GM21360 (cell line): ENCODE data around the gene DLEC1.
"Not testable (repeated sequence)": the region's sequence is repeated elsewhere in the genome, so short reads cannot be mapped to it uniquely, and the experiment has no call there.

ENCODE experiments used
- ATAC-seq: cut with Tn5 transposase; IDR thresholded peaks from one replicate; pipeline ENCODE4 v1.9.1; 2021; ENCODE audit warnings: mild to moderate bottlenecking, moderate library complexity; ENCODE audit not compliant: unreplicated experiment

DLEC1 gene

DNA sequence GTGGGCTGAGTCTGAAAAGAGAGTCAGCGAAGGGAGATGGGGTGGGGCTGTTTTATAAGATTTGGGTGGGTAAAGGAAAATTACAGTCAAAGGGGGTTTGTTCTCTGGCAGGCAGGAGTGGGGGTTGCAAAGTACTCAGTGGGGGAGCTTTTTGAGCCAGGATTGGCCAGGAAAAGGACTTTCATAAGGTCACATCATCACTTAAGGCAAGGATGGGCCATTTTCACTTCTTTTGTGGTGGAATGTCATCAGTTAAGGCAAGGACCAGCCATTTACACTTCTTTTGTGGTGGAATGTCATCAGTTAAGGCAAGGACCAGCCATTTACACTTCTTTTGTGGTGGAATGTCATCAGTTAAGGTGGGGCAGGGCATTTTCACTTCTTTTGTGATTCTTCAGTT is 44.2 kb downstream of the DLEC1 start:
- ATAC-seq: not testable (repeated sequence)

GRCh38 chr3:38083871-38084333 is 44.9 kb downstream of the DLEC1 start:
- no peak for ATAC-seq

- no peak for ATAC-seq
Measured at GRCh38 chr3:38084334-38085310, 45.6 kb downstream of the DLEC1 start.

DNA sequence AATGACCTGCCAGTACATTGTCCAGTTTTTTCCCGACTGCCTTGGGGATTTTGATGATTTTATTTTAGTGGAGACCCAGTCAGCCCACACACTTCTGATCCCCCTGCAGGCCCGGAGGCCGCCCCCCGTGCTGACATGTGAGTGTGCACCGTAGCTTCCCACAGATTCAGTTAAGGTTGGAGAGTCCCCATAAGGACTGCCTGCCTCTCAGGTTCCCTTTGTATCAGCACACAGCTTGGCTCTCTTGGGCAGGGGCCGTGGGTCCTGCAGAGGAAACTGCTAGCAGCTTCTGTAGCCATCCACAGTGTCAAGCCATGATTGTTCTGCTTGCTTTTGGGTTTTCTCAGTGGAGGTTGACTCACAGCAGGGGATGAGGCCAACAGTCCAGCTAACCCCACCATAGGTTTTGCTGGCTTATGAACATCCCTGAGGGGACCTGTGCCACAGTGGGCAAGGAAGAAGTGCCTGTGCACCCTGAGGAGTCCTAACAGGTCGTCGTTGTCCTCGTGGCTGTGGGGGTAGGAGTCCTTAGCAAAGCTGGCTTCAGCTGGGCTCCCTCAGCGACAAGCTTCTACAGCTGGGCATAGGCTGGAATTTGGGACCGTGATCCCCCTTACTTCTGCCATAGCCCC is 46.4 kb downstream of the DLEC1 start:
- no peak for ATAC-seq

DNA sequence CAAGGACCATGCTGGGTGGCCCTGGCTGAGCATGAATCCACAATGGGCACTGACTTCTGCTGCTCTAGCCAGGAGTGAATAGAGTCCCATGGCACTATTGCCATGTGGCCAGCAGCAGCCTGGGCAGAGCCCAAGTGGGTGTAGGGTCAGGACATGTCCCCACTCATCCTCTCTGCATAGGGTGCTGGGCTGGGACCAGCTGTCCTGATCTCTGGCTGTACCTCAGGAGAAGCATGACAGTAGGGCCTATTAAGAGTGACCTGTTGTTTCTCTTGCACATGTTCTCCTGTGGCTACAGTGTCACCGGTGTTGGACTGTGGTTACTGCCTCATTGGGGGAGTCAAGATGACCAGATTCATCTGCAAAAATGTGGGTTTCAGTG is 46.9 kb downstream of the DLEC1 start:
- ATAC-seq: no peak

- no peak for ATAC-seq
Measured at GRCh38 chr3:38086496-38086895, 47.5 kb downstream of the DLEC1 start.

DNA sequence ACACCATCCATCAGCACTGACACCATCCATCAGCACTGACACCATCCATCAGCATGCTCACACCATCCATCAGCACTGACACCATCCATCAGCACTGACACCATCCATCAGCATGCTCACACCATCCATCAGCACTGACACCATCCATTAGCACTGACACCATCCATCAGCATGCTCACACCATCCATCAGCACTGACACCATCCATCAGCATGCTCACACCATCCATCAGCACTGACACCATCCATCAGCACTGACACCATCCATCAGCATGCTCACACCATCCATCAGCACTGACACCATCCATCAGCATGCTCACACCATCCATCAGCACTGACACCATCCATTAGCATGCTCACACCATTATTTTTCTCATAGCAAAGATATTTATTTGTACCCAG is 48.3 kb downstream of the DLEC1 start:
- ATAC-seq: not testable (repeated sequence)

GRCh38 chr3:38088126-38089078 is 49.4 kb downstream of the DLEC1 start:
- ATAC-seq: no peak

DNA sequence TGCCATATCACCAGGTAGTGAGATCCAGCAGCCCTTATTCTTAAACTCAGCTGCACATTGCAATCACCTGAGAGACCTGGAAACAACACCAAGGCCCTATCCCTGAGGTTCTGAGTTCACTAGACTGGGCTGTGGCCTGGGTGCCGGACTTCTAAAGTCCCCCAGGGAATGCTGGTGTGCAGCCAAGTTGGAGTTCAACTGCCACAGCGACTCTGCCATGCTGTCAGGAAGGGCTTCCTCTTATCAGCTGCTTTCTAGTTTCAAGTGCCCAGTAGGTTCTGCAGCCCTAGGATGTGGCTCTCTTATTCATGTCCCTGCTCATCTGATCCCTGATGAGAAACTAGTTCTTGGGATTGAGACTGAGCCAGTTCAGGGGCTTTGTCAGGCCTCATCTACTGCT is 50.2 kb downstream of the DLEC1 start:
- no peak for ATAC-seq

- no peak for ATAC-seq
Measured at GRCh38 chr3:38090453-38090852, 51.4 kb downstream of the DLEC1 start.

DNA sequence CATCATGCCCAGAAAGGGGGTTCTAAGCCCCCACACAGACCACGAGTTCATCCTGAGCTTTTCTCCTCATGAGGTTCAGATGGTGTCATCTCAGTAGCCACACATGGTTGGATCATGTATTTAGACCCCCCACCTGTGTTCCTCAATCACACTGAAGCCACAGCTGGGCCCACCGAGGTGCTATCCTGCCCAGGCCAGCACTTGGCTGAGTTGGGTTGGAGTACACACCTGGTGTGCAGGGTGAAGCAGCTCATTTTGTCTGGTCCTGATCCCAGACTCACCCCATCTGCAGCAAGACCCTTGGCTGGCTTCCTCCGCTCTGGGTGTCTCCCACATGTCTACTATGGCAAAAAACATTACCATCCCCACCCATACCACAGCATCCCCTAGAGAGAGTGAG is 56.0 kb downstream of the DLEC1 start:
- ATAC-seq: no peak

- no peak for ATAC-seq
Measured at GRCh38 chr3:38095669-38096483, 56.9 kb downstream of the DLEC1 start.

- ATAC-seq: no peak
Measured at GRCh38 chr3:38097446-38098375, 58.7 kb downstream of the DLEC1 start.

DNA sequence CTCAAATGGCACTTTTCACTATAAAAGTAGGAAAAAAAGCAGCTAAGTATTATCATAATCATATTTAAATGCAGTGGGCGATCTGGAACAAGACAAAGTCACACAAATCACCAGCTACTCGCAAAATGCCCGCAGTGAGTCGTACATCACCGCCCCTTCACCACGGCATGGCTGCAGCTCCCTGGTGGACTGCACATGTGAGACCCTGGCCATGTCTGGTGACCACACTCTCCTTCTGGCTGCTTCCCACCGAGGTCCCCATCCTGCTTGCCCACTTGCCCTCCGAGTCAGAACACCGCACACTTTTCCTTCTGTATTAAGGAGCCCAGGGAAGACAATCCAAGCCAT is 59.3 kb downstream of the DLEC1 start:
- no peak for ATAC-seq

DNA sequence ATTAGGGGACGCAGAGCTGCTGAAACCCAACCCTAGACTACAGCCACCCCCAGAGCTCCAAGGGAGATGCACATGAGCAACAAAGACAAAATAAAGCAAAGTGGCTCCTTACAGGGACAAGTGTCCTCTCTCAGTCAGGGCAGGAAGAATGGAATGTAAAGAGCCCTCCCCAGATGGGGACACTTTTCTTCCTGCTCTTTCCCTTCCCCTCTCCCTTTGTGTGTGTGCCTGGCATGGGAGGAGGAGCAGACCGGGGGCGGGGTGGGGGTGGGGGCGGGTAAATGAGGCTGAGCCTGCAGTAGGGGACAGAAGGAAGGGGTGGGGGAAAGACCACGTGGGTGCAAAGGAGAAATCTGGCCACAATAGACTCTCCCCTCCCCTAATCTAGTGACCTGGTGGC is 60.5 kb downstream of the DLEC1 start:
- no peak for ATAC-seq

DNA sequence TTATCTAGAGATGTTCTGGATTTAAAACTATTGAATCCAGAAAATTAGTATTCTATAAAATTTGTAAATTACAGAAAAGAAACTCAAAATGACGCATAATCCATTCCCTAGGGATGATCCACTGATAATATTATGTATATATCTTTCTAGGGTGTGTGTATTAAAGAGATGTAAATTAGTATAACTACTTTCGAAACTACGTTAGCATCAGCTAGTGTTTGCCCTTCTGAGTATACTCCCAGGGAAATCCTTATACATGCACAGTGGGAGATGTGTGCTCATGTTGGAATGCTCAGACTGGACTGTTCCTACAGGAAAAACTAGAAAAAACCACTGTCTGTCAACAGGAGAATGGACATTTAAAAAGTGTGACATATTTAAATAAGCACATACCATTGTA is 61.5 kb downstream of the DLEC1 start:
- ATAC-seq: no peak

GRCh38 chr3:38101811-38102443 is 62.9 kb downstream of the DLEC1 start:
- no peak for ATAC-seq

DNA sequence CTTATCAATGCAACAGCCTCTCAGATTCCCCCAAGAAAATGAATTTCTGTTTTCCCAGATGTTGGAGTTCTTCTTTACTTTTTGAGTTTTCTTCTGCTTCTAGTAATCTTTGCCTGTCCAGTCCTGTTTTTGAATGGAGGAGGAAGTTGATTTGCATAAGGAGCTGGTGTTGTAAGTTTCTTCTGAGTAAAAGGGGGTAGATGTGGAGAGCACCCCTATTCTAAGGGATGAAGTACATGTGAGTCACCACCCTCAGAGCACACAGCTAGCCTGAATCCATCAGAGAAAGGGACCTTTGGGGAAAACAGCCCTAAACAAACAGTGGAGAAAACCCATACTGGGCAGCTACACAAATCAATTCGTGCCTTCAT is 63.4 kb downstream of the DLEC1 start:
- no peak for ATAC-seq

DNA sequence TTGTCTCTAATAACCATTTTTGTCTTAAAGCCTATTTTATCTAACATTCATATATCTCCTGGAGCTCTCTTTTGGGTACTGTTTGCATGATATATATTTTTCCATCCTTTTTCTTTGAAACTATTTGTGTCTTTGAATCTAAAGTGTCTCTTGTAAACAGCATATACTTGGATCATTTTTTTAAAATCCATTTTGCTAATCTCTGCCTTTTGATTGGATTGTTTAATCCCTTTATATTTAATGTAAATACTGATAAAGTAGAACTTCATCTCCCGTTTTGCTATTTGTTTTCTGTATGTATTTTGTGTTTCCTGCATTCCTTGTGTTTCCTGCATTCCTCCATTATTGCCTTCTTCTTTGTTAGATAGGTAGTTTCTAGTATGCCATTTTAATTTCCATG is 66.5 kb downstream of the DLEC1 start:
- ATAC-seq: no peak
